Motor neuron (in vitro differentiated cells): Measurements from ENCODE around the gene ZNF609. TPM values are rescaled to one million over a fixed set of nuclear protein-coding genes. Genes with fewer than 3 reads are reported as not detected.

ENCODE experiments used
- ATAC-seq, 8 experiments: fragments of 200-7000 bp; cut with Tn5 transposase; replicated peaks in 6 of 8; 2 replicates each; pipeline ENCODE4 v1.8.0; 2021; ENCODE audit warnings: mild to moderate bottlenecking in 8 of 8, moderate library complexity in 8 of 8
- H3K27ac ChIP-seq, 2 donors: fragments of 250-450 bp; sonication (Bioruptor Pico); 2 replicates each; pipeline ENCODE4 v1.9.0; 2021; ENCODE audit warnings: antibody characterized with exemption in 2 of 2, mild to moderate bottlenecking in 2 of 2, moderate library complexity in 1 of 2
- H3K4me1 ChIP-seq, 2 donors: fragments of 250-450 bp; sonication (Bioruptor Pico); replicated peaks in 1 of 2; 2 replicates each; pipeline ENCODE4 v1.6.1; 2021; ENCODE audit warnings: antibody characterized with exemption in 2 of 2, mild to moderate bottlenecking in 2 of 2, moderate library complexity in 1 of 2
- H3K4me3 ChIP-seq, 5 donors: fragments of 250-450 bp; sonication (Bioruptor Pico); 2 replicates each; pipeline ENCODE4 v1.9.0; 2021; ENCODE audit warnings: antibody characterized with exemption in 5 of 5, mild to moderate bottlenecking in 5 of 5, moderate library complexity in 4 of 5
- whole genome bisulfite sequencing, 10 experiments: fragments of 450-650 bp; shearing (Covaris generic); methylation state at CpG; one replicate each; pipeline ENCODE4 v1.0.0; 2022; 5-methylcytosine and 5-hydroxymethylcytosine counted together
- in situ Hi-C, 9 experiments: fragments of 400-800 bp; cut with MboI; loops; one replicate each; pipeline ENCODE4 v1.15.0; 2021; ENCODE audit warnings: low sequenced_read_pairs in 9 of 9, low pct_unique_long_range_greater_than_20kb in 2 of 9; ENCODE audit not compliant: unreplicated experiment in 9 of 9
- total RNA-seq, 8 experiments: library from RNA; unstranded; fragments of 300-600 nt; gene quantifications; 2 replicates each; pipeline versions ENCODE4 v1.2.3 to v1.2.4, GENCODE V29; 2022

ZNF609 gene
- total RNA-seq, 8 experiments from 2014 or later: 11.7 to 86.7 (median 27.7) TPM

GRCh38 chr15:64651601-64652191 lies 191.3 kb downstream of the ZNF609 start:
- H3K27ac ChIP-seq: peak overlapping the region in 1 of 2 donors; percentile 32
- no peaks in the 10 kb centered on the region for H3K4me1 ChIP-seq
- ATAC-seq: peak in 5 of 8 experiments; percentile 12 to 78 (median 66)
- no peak overlapping the region for H3K4me3 ChIP-seq
- in situ Hi-C loops: loop anchor here in 1 of 9 experiments (25.0 kb wide), 1 partner anchor 214 kb away; no protein-coding TSS in a partner anchor
- 0 to 100% (median 64%) methylated on average over 1 to 4 of the region's 4 CpGs; no CpG with 5 or more reads in 2 of the 10 experiments for WGBS, 10 experiments

- in situ Hi-C loops: loop anchor here in 1 of 9 experiments (25.0 kb wide), 1 partner anchor 216 kb away; no protein-coding TSS in a partner anchor
- peak in 2 of 8 experiments; percentile 12 to 26 for ATAC-seq
- 60 to 100% (median 97%) methylated on average over 1 to 3 of the region's 3 CpGs; no CpG with 5 or more reads in 2 of the 10 experiments for WGBS, 10 experiments
- Histone ChIP-seq H3K4me3 (no peak overlapping the region), H3K4me1 (no peaks in the 10 kb centered on the region), H3K27ac (no peak overlapping the region)
Observed at GRCh38 chr15:64653757-64654156, 193.4 kb downstream of the ZNF609 start.

GRCh38 chr15:64656508-64656907 lies 196.1 kb downstream of the ZNF609 start:
- Histone ChIP-seq H3K4me1 (no peaks in the 10 kb centered on the region), H3K4me3 (no peak overlapping the region), H3K27ac (no peak overlapping the region)
- 60 to 100% (median 94%) methylated on average over 1 to 2 of the region's 2 CpGs; no CpG with 5 or more reads in 4 of the 10 experiments for WGBS, 10 experiments
- ATAC-seq: no peak
- in situ Hi-C loops: loop anchor here in 1 of 9 experiments (25.0 kb wide), 1 partner anchor 219 kb away; no protein-coding TSS in a partner anchor

- Histone ChIP-seq H3K27ac (no peak overlapping the region), H3K4me1 (peaks cover 0 to 3% of the 10 kb centered on the region in 2 donors), H3K4me3 (no peak overlapping the region)
- in situ Hi-C loops: loop anchor here in 1 of 9 experiments (25.0 kb wide), 1 partner anchor 228 kb away; no protein-coding TSS in a partner anchor
- ATAC-seq: no peak
- 83 to 100% (median 100%) methylated on average over 1 of the region's 1 CpG; no CpG with 5 or more reads in 6 of the 10 experiments for WGBS, 10 experiments
Observed at GRCh38 chr15:64665179-64665578, 204.8 kb downstream of the ZNF609 start.

GRCh38 chr15:64667736-64668161 lies 207.4 kb downstream of the ZNF609 start:
- H3K27ac ChIP-seq: no peak overlapping the region
- 0 to 60% (median 31%) methylated on average over 1 of the region's 1 CpG; no CpG with 5 or more reads in 4 of the 10 experiments for WGBS, 10 experiments
- peaks cover 0 to 3% of the 10 kb centered on the region in 2 donors for H3K4me1 ChIP-seq
- H3K4me3 ChIP-seq: no peak overlapping the region
- in situ Hi-C loops: loop anchor here in 1 of 9 experiments (25.0 kb wide), 1 partner anchor 230 kb away; no protein-coding TSS in a partner anchor
- ATAC-seq: peak in 1 of 8 experiments; percentile 67

- in situ Hi-C loops: loop anchor here in 1 of 9 experiments (25.0 kb wide), 1 partner anchor 237 kb away; no protein-coding TSS in a partner anchor
Observed at GRCh38 chr15:64673866-64674265, 213.5 kb downstream of the ZNF609 start.

GRCh38 chr15:64678126-64678819 lies 217.9 kb downstream of the ZNF609 start:
- in situ Hi-C loops: loop anchor here in 1 of 9 experiments (25.0 kb wide), 1 partner anchor 241 kb away; no protein-coding TSS in a partner anchor
- Histone ChIP-seq H3K4me1 (no peaks in the 10 kb centered on the region), H3K4me3 (no peak overlapping the region), H3K27ac (no peak overlapping the region)
- ATAC-seq: no peak
- WGBS, 10 experiments: 76 to 100% (median 89%) methylated on average over 2 to 11 of the region's 14 CpGs

More at GRCh38 chr15:64673866-64674265, 213.5 kb downstream of the ZNF609 start:
- 89 to 100% (median 95%) methylated on average over 2 to 7 of the region's 12 CpGs; no CpG with 5 or more reads in 3 of the 10 experiments for WGBS, 10 experiments
- Histone ChIP-seq H3K4me3 (no peak overlapping the region), H3K27ac (no peak overlapping the region), H3K4me1 (no peaks in the 10 kb centered on the region)
- ATAC-seq: no peak

- Histone ChIP-seq H3K27ac (no peak overlapping the region), H3K4me3 (no peak overlapping the region), H3K4me1 (no peaks in the 10 kb centered on the region)
- 33 to 100% (median 100%) methylated on average over 1 to 2 of the region's 2 CpGs; no CpG with 5 or more reads in 4 of the 10 experiments for WGBS, 10 experiments
- ATAC-seq: no peak
- in situ Hi-C loops: loop anchor here in 2 of 9 experiments (5.0 to 25.0 kb wide), 2 partner anchors 47 to 243 kb away; no protein-coding TSS in a partner anchor
Observed at GRCh38 chr15:64680097-64680496, 219.7 kb downstream of the ZNF609 start.

- in situ Hi-C loops: loop anchor here in 2 of 9 experiments (5.0 to 25.0 kb wide), 2 partner anchors 46 to 244 kb away; no protein-coding TSS in a partner anchor
- 20 to 100% (median 64%) methylated on average over 1 to 6 of the region's 9 CpGs; no CpG with 5 or more reads in 1 of the 10 experiments for whole genome bisulfite sequencing, 10 experiments
- H3K4me3 ChIP-seq: no peak overlapping the region
- no peaks in the 10 kb centered on the region for H3K4me1 ChIP-seq
- H3K27ac ChIP-seq: no peak overlapping the region
- ATAC-seq: peak; percentile 87 to 95 (median 90)
Observed at GRCh38 chr15:64681424-64682024, 221.1 kb downstream of the ZNF609 start.

GRCh38 chr15:64682255-64682654 lies 221.9 kb downstream of the ZNF609 start:
- in situ Hi-C loops: loop anchor here in 2 of 9 experiments (5.0 to 25.0 kb wide), 2 partner anchors 45 to 245 kb away; no protein-coding TSS in a partner anchor
- no peak overlapping the region for H3K4me3 ChIP-seq
- no peak overlapping the region for H3K27ac ChIP-seq
- H3K4me1 ChIP-seq: peaks cover 0 to under 1% of the 10 kb centered on the region in 2 donors
- ATAC-seq: no peak
- 60% methylated on average over 1 of the region's 3 CpGs; no CpG with 5 or more reads in 9 of the 10 experiments for WGBS, 10 experiments

GRCh38 chr15:64683378-64683777 lies 223.0 kb downstream of the ZNF609 start:
- Histone ChIP-seq H3K27ac (no peak overlapping the region), H3K4me3 (no peak overlapping the region), H3K4me1 (peaks cover 0 to 3% of the 10 kb centered on the region in 2 donors)
- ATAC-seq: no peak
- in situ Hi-C loops: loop anchor here in 2 of 9 experiments (5.0 to 25.0 kb wide), 2 partner anchors 44 to 246 kb away; no protein-coding TSS in a partner anchor
- 17 to 64% (median 49%) methylated on average over 1 to 3 of the region's 3 CpGs; no CpG with 5 or more reads in 6 of the 10 experiments for WGBS, 10 experiments

GRCh38 chr15:64685230-64685888 lies 225.0 kb downstream of the ZNF609 start:
- in situ Hi-C loops: loop anchor here in 1 of 9 experiments (25.0 kb wide), 1 partner anchor 248 kb away; no protein-coding TSS in a partner anchor
- ATAC-seq: no peak
- Histone ChIP-seq H3K27ac (no peak overlapping the region), H3K4me3 (no peak overlapping the region), H3K4me1 (peaks cover 0 to 3% of the 10 kb centered on the region in 2 donors)
- 40 to 93% (median 82%) methylated on average over 1 to 4 of the region's 4 CpGs; no CpG with 5 or more reads in 4 of the 10 experiments for WGBS, 10 experiments
